HAP-1 (cell line): ENCODE results near the gene RNF150.
"Not testable (repeated sequence)": the region's sequence is repeated elsewhere in the genome, so short reads cannot be mapped to it uniquely, and the experiment has no call there.

ENCODE experiments used
- DNase-seq, 2 experiments: peaks; one replicate each; pipeline ENCODE4 v3.0.0-alpha.2; 2016 to 2020; ENCODE audit warnings: low spot score in 2 of 2
- H3K27me3 ChIP-seq: fragments of 250-450 bp; sonication (Bioruptor Pico); 2 replicates; pipeline ENCODE4 v1.5.1; 2020; ENCODE audit warnings: low read depth, mild to moderate bottlenecking, moderate library complexity
- H3K36me3 ChIP-seq: fragments of 250-450 bp; sonication (Bioruptor Pico); replicated peaks from 2 replicates; pipeline ENCODE4 v1.5.1; 2020; ENCODE audit warnings: mild to moderate bottlenecking
- H3K4me1 ChIP-seq: fragments of 250-450 bp; sonication (Bioruptor Pico); 2 replicates; pipeline ENCODE4 v1.5.1; 2020; ENCODE audit warnings: mild to moderate bottlenecking
- H3K4me3 ChIP-seq: fragments of 250-450 bp; sonication (Bioruptor Pico); 2 replicates; pipeline ENCODE4 v1.5.1; 2020; ENCODE audit warnings: mild to moderate bottlenecking, moderate library complexity
- H3K9me3 ChIP-seq: fragments of 250-450 bp; sonication (Bioruptor Pico); 2 replicates; pipeline ENCODE4 v1.5.1; 2020; ENCODE audit warnings: mild to moderate bottlenecking, moderate library complexity
- in situ Hi-C: fragments of 300-500 bp; cut with MboI; formaldehyde crosslinking; loops from 3 replicates; pipeline ENCODE4 v1.14.3; 2020; ENCODE audit warnings: low sequenced_read_pairs, inconsistent platforms, mixed read lengths

The RNF150 gene

DNA sequence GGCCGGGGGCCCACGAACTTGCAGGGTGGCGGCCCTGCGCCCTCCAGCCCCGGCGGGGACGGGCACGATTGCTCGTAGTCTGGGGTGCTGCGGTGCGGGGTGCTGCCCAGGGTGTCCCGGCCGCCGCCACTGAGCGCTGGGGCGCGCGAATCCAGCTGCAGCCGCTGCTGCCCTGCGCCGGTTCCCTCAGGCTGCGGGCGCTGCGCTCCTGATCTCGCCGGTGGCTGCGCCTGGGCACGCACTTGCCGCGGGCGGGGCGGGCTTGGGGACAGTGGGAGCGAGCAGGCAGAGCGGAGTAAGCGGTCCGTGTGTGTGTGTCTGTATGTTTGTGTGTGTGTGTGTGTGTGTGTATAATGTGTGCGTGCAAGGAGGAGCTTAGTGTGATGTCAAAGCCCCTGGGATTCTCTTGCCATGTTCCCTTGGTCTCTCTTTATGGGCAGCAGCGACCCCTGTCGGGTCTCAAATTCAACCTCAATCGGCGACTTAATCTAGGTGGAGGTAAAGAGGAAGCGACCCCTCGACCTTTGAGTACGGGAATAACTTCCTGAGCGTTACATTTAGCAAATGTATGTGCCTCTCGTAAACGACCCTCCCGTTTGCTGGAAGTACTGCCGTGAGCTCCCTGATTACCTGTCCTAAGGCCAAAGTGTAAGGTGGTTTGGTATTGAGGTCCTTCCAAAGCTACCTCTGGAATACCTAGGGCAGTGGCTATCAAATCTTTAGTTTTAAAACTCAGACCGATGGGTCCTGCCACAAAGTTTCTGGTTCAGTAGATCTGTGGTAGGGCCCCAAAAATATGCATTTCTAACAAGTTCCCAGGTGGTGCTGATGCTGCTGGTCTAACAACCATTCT, at the start of gene RNF150:
TSS of gene RNF150 (minus strand) at position 324 of the 853 bp plus-strand sequence.
- peak; percentile 91 to 92 for DNase-seq
- in situ Hi-C loops: loop anchor here (5.0 kb wide), 1 partner anchor 271 kb away; no protein-coding TSS in a partner anchor
- no peaks in the 10 kb centered on the region for H3K9me3 ChIP-seq
- peaks cover 13% of the 10 kb centered on the region for H3K4me1 ChIP-seq
- H3K4me3 ChIP-seq: peak within 1 kb of the TSS; percentile 76
- H3K27me3 ChIP-seq: peaks cover 19% of the 10 kb centered on the region
- no peaks in the 10 kb centered on the region for H3K36me3 ChIP-seq

DNA sequence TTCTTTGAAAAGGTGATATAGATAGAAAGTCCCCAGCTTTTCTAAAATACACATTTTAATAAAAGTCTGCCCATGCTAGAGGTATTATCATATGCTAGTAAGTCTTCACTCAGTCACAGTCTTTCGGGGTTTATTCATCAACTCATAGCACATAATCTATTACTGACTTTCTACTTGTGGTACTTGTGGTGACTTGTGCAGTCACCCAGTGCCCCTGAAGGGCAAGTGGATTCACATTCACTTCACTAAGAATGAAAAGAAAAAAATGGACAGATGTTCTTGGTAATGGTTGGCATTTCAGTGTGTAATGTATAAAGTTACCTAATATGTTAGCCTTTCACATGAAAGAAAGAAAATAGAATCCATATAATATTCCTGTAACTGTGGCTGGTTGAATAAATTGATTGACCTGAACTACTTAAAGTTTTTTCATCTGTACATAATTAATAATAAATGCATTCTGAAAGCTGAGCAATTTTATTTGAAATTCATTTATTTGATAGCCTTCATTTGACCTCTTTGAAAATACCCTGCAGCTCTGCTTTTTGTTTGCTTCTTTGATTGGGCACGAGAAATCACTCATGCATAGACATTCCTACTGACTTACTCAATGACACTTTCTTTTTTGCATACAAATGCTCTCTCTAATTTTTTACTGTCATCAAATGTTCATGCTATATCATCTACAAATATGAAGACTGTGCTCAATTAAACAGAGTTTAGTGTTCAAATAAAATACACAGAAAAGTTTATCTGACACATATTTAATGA, 47.9 kb upstream of the RNF150 start:
- peaks cover 10% of the 10 kb centered on the region for H3K27me3 ChIP-seq
- H3K9me3 ChIP-seq: no peaks in the 10 kb centered on the region
- in situ Hi-C loops: no loop called here
- no peak for DNase-seq
- no peaks in the 10 kb centered on the region for H3K4me1 ChIP-seq
- H3K4me3 ChIP-seq: no peak overlapping the region
- no peaks in the 10 kb centered on the region for H3K36me3 ChIP-seq

DNA sequence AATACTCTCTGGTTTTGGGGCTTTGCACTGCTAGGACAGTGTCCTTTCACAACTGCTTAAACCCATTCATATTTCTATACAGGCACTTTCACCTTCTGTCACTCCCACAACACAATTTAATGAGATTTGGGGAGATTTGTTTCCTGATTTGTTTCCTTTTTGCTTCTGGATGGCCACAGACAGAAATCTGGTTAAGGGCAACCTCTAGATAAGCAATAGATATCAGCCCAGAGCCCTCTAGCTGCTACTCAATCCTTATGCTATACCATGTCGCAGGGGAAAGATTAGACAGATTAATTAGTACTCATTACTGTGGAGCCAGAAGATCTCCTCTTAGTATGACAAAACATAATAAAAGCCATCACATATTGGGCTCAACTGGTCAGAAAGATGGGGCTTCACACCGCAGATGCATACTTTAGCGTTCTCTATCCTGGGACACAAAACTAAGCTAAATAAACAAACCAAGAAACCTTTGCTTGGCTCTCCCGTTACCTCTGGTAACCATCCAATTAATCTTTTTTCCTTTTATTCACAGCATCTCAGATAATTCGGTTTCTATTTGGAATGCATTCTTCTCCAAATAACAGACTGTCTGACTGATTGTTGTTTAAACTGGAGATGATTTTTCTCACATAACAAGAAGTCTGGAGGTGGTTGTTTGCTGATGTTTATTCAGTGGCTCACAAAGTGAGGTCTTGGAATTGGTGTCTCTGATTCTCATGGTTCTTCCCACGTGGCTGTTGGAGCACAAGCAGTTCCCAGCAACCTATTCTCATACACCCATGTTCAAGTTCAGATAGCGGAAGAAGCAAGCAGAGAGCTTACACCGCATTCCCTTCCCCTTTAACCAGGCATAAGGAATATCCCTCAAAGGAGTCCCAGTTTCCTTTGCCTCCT, 46.5 kb upstream of the RNF150 start:
- in situ Hi-C loops: no loop called here
- DNase-seq: no peak
- H3K36me3 ChIP-seq: no peaks in the 10 kb centered on the region

DNA sequence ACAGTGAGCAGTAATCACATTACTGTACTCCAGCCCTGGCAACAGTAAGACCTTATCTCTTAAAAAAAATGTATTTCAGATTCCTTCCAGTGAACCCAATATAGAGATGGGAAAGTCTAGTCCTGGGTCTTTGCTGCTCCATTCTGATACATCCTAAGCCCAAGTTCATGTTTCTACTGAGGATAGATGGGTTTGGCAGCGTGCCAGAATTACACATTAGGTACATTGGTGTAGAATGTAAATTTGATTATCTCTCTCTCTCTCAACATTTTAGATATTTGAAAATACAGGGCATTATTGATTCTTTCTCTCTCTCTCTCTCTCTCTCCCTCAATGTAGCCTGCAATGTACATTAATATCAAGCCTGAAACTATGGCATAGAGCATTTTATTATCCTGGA, 43.9 kb upstream of the RNF150 start:
- DNase-seq: no peak
- no peaks in the 10 kb centered on the region for H3K4me1 ChIP-seq
- no peaks in the 10 kb centered on the region for H3K36me3 ChIP-seq
- H3K9me3 ChIP-seq: no peaks in the 10 kb centered on the region
- H3K27me3 ChIP-seq: peaks cover 8% of the 10 kb centered on the region; the same call in 1 of the 2 replicates
- in situ Hi-C loops: no loop called here
- no peak overlapping the region for H3K4me3 ChIP-seq

More for the DNA sequence above, 46.5 kb upstream of the RNF150 start:
- Histone ChIP-seq H3K27me3 (peaks cover 10% of the 10 kb centered on the region), H3K4me3 (no peak overlapping the region), H3K9me3 (no peaks in the 10 kb centered on the region), H3K4me1 (no peaks in the 10 kb centered on the region)

GRCh38 chr4:141174457-141174856, 41.2 kb upstream of the RNF150 start:
- no peak for DNase-seq
- no peak overlapping the region for H3K4me3 ChIP-seq
- in situ Hi-C loops: no loop called here
- peaks cover 8% of the 10 kb centered on the region; the same call in 1 of the 2 replicates for H3K27me3 ChIP-seq
- no peaks in the 10 kb centered on the region for H3K9me3 ChIP-seq
- no peaks in the 10 kb centered on the region for H3K4me1 ChIP-seq
- no peaks in the 10 kb centered on the region for H3K36me3 ChIP-seq

- no peaks in the 10 kb centered on the region for H3K4me1 ChIP-seq
- no peaks in the 10 kb centered on the region for H3K27me3 ChIP-seq
- H3K4me3 ChIP-seq: no peak overlapping the region
- DNase-seq: no peak
- no peaks in the 10 kb centered on the region for H3K36me3 ChIP-seq
- H3K9me3 ChIP-seq: no peaks in the 10 kb centered on the region
- in situ Hi-C loops: no loop called here
These were observed 37.4 kb upstream of the RNF150 start for GRCh38 chr4:141170671-141171070.

DNA sequence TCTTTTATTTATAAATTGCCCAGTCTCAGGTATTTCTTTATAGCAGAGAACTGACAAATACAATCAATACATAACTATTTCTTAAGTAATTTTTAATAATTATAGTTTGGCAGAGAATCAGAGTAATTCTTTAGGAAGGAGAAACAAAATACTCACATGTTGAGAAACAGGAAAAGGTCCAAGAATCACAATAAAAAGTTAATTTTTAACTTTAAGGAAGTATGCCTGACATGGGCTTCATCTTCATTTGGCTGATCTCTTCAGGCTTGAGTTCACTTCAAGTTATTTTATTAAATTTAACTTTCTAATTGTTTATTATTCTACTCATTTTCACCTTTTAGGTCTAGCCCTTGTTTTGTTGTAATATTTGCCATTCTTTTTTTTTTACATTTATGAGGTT, 36.1 kb upstream of the RNF150 start:
- no peak for DNase-seq
- no peaks in the 10 kb centered on the region for H3K27me3 ChIP-seq
- no peaks in the 10 kb centered on the region for H3K4me1 ChIP-seq
- in situ Hi-C loops: no loop called here
- H3K9me3 ChIP-seq: no peaks in the 10 kb centered on the region
- no peaks in the 10 kb centered on the region for H3K36me3 ChIP-seq
- no peak overlapping the region for H3K4me3 ChIP-seq

DNA sequence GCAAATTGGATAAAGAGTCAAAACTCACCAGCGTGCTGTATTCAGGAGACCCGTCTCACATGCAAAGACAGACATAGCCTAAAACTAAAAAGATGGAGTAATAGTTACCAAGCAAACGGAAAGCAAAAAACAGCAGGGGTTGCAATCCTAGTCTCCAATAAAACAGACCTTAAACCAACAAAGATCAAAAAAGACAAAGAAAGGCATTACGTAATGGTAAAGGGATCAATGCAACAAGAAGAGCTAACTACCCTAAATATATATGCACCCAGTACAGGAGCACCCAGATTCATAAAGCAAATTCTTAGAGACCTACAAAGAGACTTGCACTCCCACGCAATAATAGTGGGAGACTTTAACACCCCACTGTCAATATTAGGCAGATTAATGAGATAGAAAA, 31.7 kb upstream of the RNF150 start:
- in situ Hi-C loops, H3K4me3 ChIP-seq, H3K9me3 ChIP-seq, H3K27me3 ChIP-seq, H3K36me3 ChIP-seq, H3K4me1 ChIP-seq, DNase-seq: not testable (repeated sequence)

DNA sequence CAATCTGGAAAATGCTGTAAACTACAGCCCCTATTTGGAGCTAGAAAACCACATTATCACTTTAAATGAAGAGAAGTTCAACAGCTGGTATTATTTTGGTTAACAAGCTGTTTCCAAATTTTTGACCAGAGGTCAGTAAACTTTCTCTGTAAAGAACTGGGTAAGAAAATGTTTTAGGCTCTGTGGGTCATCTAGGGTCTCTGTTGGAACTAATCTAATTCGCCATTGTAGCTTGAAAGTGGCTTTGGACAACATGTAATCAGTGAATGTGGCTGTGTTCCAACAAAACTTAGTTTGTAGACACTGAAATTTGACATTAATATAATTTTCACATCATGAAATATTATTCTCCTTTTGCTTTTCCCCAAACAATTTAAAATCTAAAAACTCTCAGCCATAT, 25.8 kb upstream of the RNF150 start:
- Histone ChIP-seq H3K27me3 (no peaks in the 10 kb centered on the region), H3K4me3 (no peak overlapping the region), H3K4me1 (no peaks in the 10 kb centered on the region), H3K36me3 (no peaks in the 10 kb centered on the region), H3K9me3 (no peaks in the 10 kb centered on the region)
- no peak for DNase-seq
- in situ Hi-C loops: no loop called here

DNA sequence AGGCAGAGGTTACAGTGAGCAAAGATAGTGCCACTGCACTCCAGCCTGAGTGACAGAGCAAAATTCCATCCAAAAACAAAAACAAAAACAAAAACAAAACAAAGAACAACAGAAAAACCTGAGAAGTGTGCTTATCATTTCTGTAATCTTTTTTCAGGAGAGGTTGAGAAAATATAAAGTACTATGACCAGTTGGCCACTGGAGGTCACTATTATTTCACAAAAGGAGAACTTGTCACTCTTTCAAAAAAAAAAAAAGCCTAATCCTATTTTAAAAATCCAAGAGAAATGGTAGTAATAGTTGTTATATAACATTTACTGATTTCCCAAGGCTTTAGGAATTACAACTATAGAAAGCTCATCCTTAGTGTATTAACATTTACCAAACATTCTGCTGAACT, 24.9 kb upstream of the RNF150 start:
- H3K4me1 ChIP-seq: no peaks in the 10 kb centered on the region
- in situ Hi-C loops: no loop called here
- peak in 1 of 2 experiments; percentile 61 for DNase-seq
- H3K9me3 ChIP-seq: no peaks in the 10 kb centered on the region
- H3K4me3 ChIP-seq: no peak overlapping the region
- H3K36me3 ChIP-seq: no peaks in the 10 kb centered on the region
- 0 out of 2 replicates have a peak, but pooled peaks cover 3% of the 10 kb centered on the region for H3K27me3 ChIP-seq

DNA sequence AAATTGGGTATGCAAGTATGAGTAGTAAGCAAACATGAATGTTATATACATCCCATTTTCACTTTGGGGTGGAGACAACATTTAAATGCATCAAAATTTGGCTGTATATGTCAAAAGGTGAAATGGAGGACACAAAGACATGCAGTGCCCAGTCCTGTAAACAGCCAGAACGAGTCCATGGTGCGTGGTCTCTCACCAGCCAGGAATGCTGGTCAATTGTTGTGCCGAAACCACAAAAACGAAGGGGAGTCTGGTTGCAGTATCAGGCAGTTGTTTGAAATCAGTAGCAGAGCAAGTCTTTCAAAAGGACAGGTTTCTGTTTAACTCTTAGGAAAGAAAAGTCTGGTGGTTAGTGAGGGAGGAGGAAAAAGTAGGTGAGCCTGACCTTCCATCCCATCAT, 22.3 kb upstream of the RNF150 start:
- in situ Hi-C loops: no loop called here
- 0 out of 2 replicates have a peak, but pooled peaks cover 3% of the 10 kb centered on the region for H3K27me3 ChIP-seq
- H3K36me3 ChIP-seq: no peaks in the 10 kb centered on the region
- H3K4me3 ChIP-seq: no peak overlapping the region
- no peaks in the 10 kb centered on the region for H3K9me3 ChIP-seq
- no peaks in the 10 kb centered on the region for H3K4me1 ChIP-seq
- DNase-seq: no peak

DNA sequence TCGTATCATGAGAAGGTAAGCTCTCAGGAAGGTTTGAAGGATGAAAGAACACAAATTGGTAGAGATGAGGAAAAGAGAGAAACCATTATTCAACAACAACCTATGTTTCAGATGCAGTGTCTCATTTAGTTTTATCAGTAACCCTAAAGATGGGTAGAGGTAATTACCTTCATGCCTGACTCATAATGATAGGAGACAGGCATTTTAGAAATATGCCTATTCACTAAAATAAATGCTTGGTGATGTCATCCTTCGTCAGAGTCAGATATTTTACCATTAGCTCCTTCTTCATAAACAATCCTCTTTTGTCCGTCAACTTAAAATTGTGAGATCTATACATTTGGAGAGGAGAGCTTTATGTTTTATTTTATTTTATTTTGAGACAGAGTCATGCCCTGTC, 21.5 kb upstream of the RNF150 start:
- H3K4me1 ChIP-seq: no peaks in the 10 kb centered on the region
- H3K4me3 ChIP-seq: no peak overlapping the region
- no peaks in the 10 kb centered on the region for H3K36me3 ChIP-seq
- in situ Hi-C loops: no loop called here
- no peaks in the 10 kb centered on the region for H3K9me3 ChIP-seq
- H3K27me3 ChIP-seq: 0 out of 2 replicates have a peak, but pooled peaks cover 3% of the 10 kb centered on the region
- DNase-seq: no peak

DNA sequence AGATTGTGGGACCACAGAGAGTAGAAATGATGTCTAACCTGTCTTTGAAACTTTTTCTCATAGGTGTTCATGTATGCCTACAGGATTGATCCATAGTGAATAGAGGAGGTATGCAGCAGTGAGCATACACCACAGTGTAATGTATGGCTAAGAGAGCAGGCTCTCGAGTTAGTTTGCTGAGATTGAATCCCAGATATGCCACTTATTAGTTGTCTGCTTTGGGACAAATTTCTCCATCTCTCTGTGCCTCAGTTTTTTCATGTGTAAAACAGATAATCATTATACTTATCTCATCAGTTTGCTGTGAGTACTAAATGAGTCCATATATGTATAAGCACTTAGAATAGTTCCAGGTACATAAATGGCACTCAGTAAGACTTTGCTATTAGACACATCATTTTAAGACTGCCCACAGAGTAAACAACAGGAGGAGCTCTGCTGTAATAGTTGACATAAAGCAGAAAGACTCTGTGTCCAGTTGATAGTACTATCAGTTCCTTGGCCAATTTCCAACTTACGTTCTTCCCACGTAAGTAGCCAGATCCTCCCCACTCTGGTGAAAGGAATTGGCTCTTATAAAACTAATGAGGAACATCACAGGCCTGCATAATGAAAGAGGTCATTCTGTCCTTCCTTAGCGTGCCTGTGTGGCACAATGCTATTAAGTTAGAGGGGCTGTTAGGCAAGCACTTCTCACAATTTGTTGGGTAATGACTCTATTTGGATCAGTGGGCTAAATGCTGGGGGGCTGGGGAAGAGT, 20.7 kb upstream of the RNF150 start:
- in situ Hi-C loops: no loop called here
- Histone ChIP-seq H3K27me3 (0 out of 2 replicates have a peak, but pooled peaks cover 3% of the 10 kb centered on the region), H3K4me1 (no peaks in the 10 kb centered on the region)

More for the DNA sequence above, 20.7 kb upstream of the RNF150 start:
- no peak for DNase-seq
- H3K4me3 ChIP-seq: no peak overlapping the region
- H3K9me3 ChIP-seq: no peaks in the 10 kb centered on the region
- no peaks in the 10 kb centered on the region for H3K36me3 ChIP-seq
